IMR-90 (cell line): ENCODE measurements around the gene TSPAN4. TPM values are rescaled to one million over a fixed set of nuclear protein-coding genes. Genes with fewer than 3 reads are reported as not detected.

Experiments used
- ATAC-seq: fragments of 200-7000 bp; cut with Tn5 transposase; 2 replicates; pipeline ENCODE4 v1.9.1; 2020; ENCODE audit warnings: low read depth, mild to moderate bottlenecking, moderate library complexity
- BruUV-seq: library from RNA; stranded (reverse); fragments of 400-500 nt; replicated peaks from 2 replicates; lab custom pipeline; 2021; lab: Mats Ljungman, UMichigan
- CTCF ChIA-PET: fragments of 300-600 bp; formaldehyde crosslinking; extraction: SDS; loops from one replicate; lab custom pipeline; 2021; ENCODE audit warnings: antibody characterized with exemption; lab: Yijun Ruan, JAX
- POLR2A ChIA-PET: fragments of 300-600 bp; sonication (Branson Sonifier 250); formaldehyde crosslinking; loops from one replicate; lab custom pipeline; 2022; ENCODE audit warnings: antibody characterized with exemption; ENCODE audit not compliant: unreplicated experiment; lab: Charles Lee
- DNase-seq: peaks from one replicate; pipeline ENCODE4 v3.0.0; 2013
- H2AFZ ChIP-seq: replicated peaks from 2 replicates; pipeline ENCODE3; 2013; ENCODE audit warnings: low read length, mild to moderate bottlenecking; ENCODE audit not compliant: poor library complexity
- H2AK5ac ChIP-seq: 2 replicates; pipeline ENCODE4 v1.6.1; 2013; ENCODE audit warnings: low read depth, low read length, inconsistent platforms
- H2AK9ac ChIP-seq: replicated peaks from 2 replicates; pipeline ENCODE3; 2013; ENCODE audit warnings: mild to moderate bottlenecking, low read depth, low read length, moderate library complexity; ENCODE audit not compliant: poor library complexity
- H2BK120ac ChIP-seq: 2 replicates; pipeline ENCODE4 v1.6.1; 2013; ENCODE audit warnings: low read depth, low read length, inconsistent platforms
- H2BK15ac ChIP-seq: 3 replicates; pipeline ENCODE4 v1.6.1; 2013; ENCODE audit warnings: low read depth, low read length, inconsistent platforms
- H2BK20ac ChIP-seq: 2 replicates; pipeline ENCODE4 v1.6.1; 2013; ENCODE audit warnings: low read depth, mild to moderate bottlenecking, inconsistent platforms, low read length, moderate library complexity
- H2BK5ac ChIP-seq: 2 replicates; pipeline ENCODE4 v1.6.1; 2013; ENCODE audit warnings: mild to moderate bottlenecking, low read depth, low read length, inconsistent platforms; ENCODE audit not compliant: poor library complexity, severe bottlenecking
- H3K14ac ChIP-seq: replicated peaks from 2 replicates; pipeline ENCODE4 v1.6.1; 2013; ENCODE audit warnings: low read depth, low read length, inconsistent platforms
- H3K18ac ChIP-seq: 2 replicates; pipeline ENCODE4 v1.6.1; 2013; ENCODE audit warnings: low read depth, low read length, control low read depth
- H3K23ac ChIP-seq: 2 replicates; pipeline ENCODE4 v1.6.1; 2013; ENCODE audit warnings: low read depth, low read length, inconsistent platforms
- H3K27ac ChIP-seq: 2 replicates; pipeline ENCODE4 v1.5.1; 2013; ENCODE audit warnings: mild to moderate bottlenecking, control low read depth, low read length; ENCODE audit not compliant: insufficient read depth
- H3K27me3 ChIP-seq: 2 replicates; pipeline ENCODE4 v1.6.1; 2013; ENCODE audit warnings: low read length; ENCODE audit not compliant: control insufficient read depth, insufficient read depth
- H3K36me3 ChIP-seq: 2 replicates; pipeline ENCODE4 v1.6.1; 2013; ENCODE audit warnings: low read length, mixed read lengths; ENCODE audit not compliant: control insufficient read depth, insufficient read depth
- H3K4ac ChIP-seq: 2 replicates; pipeline ENCODE4 v1.6.1; 2013; ENCODE audit warnings: low read depth, low read length, inconsistent platforms
- H3K4me1 ChIP-seq: 2 replicates; pipeline ENCODE4 v1.6.1; 2013; ENCODE audit warnings: low read length, mixed read lengths; ENCODE audit not compliant: control insufficient read depth, insufficient read depth
- H3K4me2 ChIP-seq: 2 replicates; pipeline ENCODE4 v1.6.1; 2013; ENCODE audit warnings: low read depth, mild to moderate bottlenecking, control low read depth, low read length, moderate library complexity
- H3K4me3 ChIP-seq: 2 replicates; pipeline ENCODE4 v1.5.1; 2013; ENCODE audit warnings: low read depth, mild to moderate bottlenecking, control low read depth, low read length, moderate library complexity; ENCODE audit not compliant: insufficient read depth
- H3K56ac ChIP-seq: 2 replicates; pipeline ENCODE4 v1.6.1; 2013; ENCODE audit warnings: low read length, inconsistent platforms; ENCODE audit not compliant: insufficient read depth; ENCODE audit errors: extremely low read depth
- H3K79me1 ChIP-seq, 2 experiments: 2 replicates each; pipeline ENCODE4 v1.6.1; 2013; ENCODE audit warnings: low read length in 2 of 2, inconsistent platforms in 1 of 2, low read depth in 1 of 2
- H3K9ac ChIP-seq: 2 replicates; pipeline ENCODE4 v1.6.1; 2013; ENCODE audit warnings: low read depth, low read length, control low read depth
- H3K9me1 ChIP-seq: 2 replicates; pipeline ENCODE4 v1.6.1; 2013; ENCODE audit warnings: low read length, inconsistent platforms; ENCODE audit not compliant: insufficient read depth
- H3K9me3 ChIP-seq: 2 replicates; pipeline ENCODE4 v1.6.1; 2013; ENCODE audit warnings: low read length; ENCODE audit not compliant: control insufficient read depth, insufficient read depth
- H4K20me1 ChIP-seq: 2 replicates; pipeline ENCODE4 v1.6.1; 2013; ENCODE audit warnings: low read length, inconsistent platforms; ENCODE audit not compliant: insufficient read depth
- H4K5ac ChIP-seq: 2 replicates; pipeline ENCODE4 v1.6.1; 2013; ENCODE audit warnings: mild to moderate bottlenecking, low read depth, low read length, control low read depth
- H4K8ac ChIP-seq, 2 experiments: 2 replicates each; pipeline ENCODE4 v1.6.1; 2013; ENCODE audit warnings: low read depth in 2 of 2, low read length in 2 of 2, control low read depth in 1 of 2, inconsistent platforms in 1 of 2
- H4K91ac ChIP-seq: 2 replicates; pipeline ENCODE4 v1.6.1; 2013; ENCODE audit warnings: low read depth, low read length, inconsistent platforms; ENCODE audit not compliant: insufficient read depth
- BHLHE40 ChIP-seq: fragments of 150-350 bp; IDR thresholded peaks from 2 replicates; pipeline ENCODE4 v1.6.1; 2016; ENCODE audit warnings: mild to moderate bottlenecking, low read depth, low read length
- CEBPB ChIP-seq: IDR thresholded peaks from 2 replicates; pipeline ENCODE4 v1.6.1; 2012; ENCODE audit warnings: low read depth, low read length, improper control_type of control experiment
- CHD1 ChIP-seq: IDR thresholded peaks from 2 replicates; pipeline ENCODE4 v1.6.1; 2012; ENCODE audit warnings: low read depth, low read length, improper control_type of control experiment
- ELK1 ChIP-seq: fragments of 150-350 bp; IDR thresholded peaks from 2 replicates; pipeline ENCODE4 v1.6.1; 2016; ENCODE audit warnings: low read depth, mild to moderate bottlenecking, low read length, moderate library complexity, borderline replicate concordance
- FOS ChIP-seq: fragments of 150-350 bp; IDR thresholded peaks from 2 replicates; pipeline ENCODE4 v1.6.1; 2016; ENCODE audit warnings: low read depth, low read length
- MAFK ChIP-seq: IDR thresholded peaks from 2 replicates; pipeline ENCODE4 v1.6.1; 2012; ENCODE audit warnings: low read depth, low read length, improper control_type of control experiment
- MAZ ChIP-seq: IDR thresholded peaks from 2 replicates; pipeline ENCODE4 v1.6.1; 2012; ENCODE audit warnings: low read depth, mild to moderate bottlenecking, low read length, improper control_type of control experiment, moderate library complexity, borderline replicate concordance
- MXI1 ChIP-seq: IDR thresholded peaks from 2 replicates; pipeline ENCODE4 v1.6.1; 2012; ENCODE audit warnings: low read depth, mild to moderate bottlenecking, low read length, moderate library complexity, borderline replicate concordance
- NFE2L2 ChIP-seq: fragments of 150-350 bp; IDR thresholded peaks from 2 replicates; pipeline ENCODE4 v1.6.1; 2016; ENCODE audit warnings: low read depth, mild to moderate bottlenecking, low read length
- POLR2A ChIP-seq: IDR thresholded peaks from 2 replicates; pipeline ENCODE4 v1.6.1; 2012; ENCODE audit warnings: mild to moderate bottlenecking, low read depth, low read length
- RAD21 ChIP-seq: IDR thresholded peaks from 2 replicates; pipeline ENCODE4 v1.6.1; 2012; ENCODE audit warnings: low read length, improper control_type of control experiment
- RCOR1 ChIP-seq: IDR thresholded peaks from 2 replicates; pipeline ENCODE4 v1.6.1; 2012; ENCODE audit warnings: mild to moderate bottlenecking, low read length, improper control_type of control experiment; ENCODE audit not compliant: insufficient replicate concordance
- RFX5 ChIP-seq: IDR thresholded peaks from 2 replicates; pipeline ENCODE4 v1.8.0; 2012; ENCODE audit warnings: low read depth, mild to moderate bottlenecking, low read length, moderate library complexity
- SMC3 ChIP-seq: fragments of 150-350 bp; IDR thresholded peaks from 2 replicates; pipeline ENCODE4 v1.6.1; 2016; ENCODE audit warnings: low read depth, mild to moderate bottlenecking, antibody characterized with exemption, low read length, moderate library complexity
- USF2 ChIP-seq: fragments of 150-350 bp; IDR thresholded peaks from 2 replicates; pipeline ENCODE4 v1.6.1; 2017; ENCODE audit warnings: mild to moderate bottlenecking, antibody characterized with exemption, low read length, low read depth
- WGBS, 2 experiments: methylation state at CpG; one replicate each; pipeline versions ENCODE4 v1.1.5 to v1.1.7; 2013; ENCODE audit warnings: missing lambda C conversion rate in 2 of 2; ENCODE audit not compliant: insufficient read length in 1 of 2; ENCODE audit errors: extremely low coverage in 2 of 2; 5-methylcytosine and 5-hydroxymethylcytosine counted together
- dilution Hi-C: fragments of 300-500 bp; cut with HindIII; formaldehyde crosslinking; loops from one replicate; pipeline ENCODE4 v1.14.3; 2018; ENCODE audit warnings: low sequenced_read_pairs; ENCODE audit not compliant: unreplicated experiment
- in situ Hi-C: fragments of 300-500 bp; cut with MboI; formaldehyde crosslinking; loops from 3 replicates; pipeline ENCODE4 v1.14.3; 2019; ENCODE audit warnings: low sequenced_read_pairs, inconsistent platforms, mixed read lengths
- intact Hi-C: fragments of 100-400 bp; cut with micrococcal nuclease; formaldehyde crosslinking; loops from 2 replicates; pipeline ENCODE4 v1.10.0; 2022
- polyA plus RNA-seq, 3 experiments: library from polyadenylated mRNA; depleted of rRNA; stranded (reverse); fragments of >200 nt; gene quantifications; 2 replicates each; pipeline ENCODE4 v1.2.3, GENCODE V29; 2012; ENCODE audit warnings: low replicate concordance in 1 of 3
- total RNA-seq: library from RNA; depleted of rRNA; stranded (reverse); fragments of >200 nt; gene quantifications from 2 replicates; pipeline ENCODE4 v1.2.3, GENCODE V29; 2012
- TF ChIP-seq, protein P1 (sequence below): conservative IDR thresholded peaks from 2 replicates; pipeline ENCODE4 v1.5.1; 2012; ENCODE audit warnings: mild to moderate bottlenecking, low read depth, low read length, improper control_type of control experiment

The TSPAN4 gene
- total and polyA plus RNA-seq, 2 of the 4 experiments (the other 2 are of a cell fraction), result 161 to 293 TPM

DNA sequence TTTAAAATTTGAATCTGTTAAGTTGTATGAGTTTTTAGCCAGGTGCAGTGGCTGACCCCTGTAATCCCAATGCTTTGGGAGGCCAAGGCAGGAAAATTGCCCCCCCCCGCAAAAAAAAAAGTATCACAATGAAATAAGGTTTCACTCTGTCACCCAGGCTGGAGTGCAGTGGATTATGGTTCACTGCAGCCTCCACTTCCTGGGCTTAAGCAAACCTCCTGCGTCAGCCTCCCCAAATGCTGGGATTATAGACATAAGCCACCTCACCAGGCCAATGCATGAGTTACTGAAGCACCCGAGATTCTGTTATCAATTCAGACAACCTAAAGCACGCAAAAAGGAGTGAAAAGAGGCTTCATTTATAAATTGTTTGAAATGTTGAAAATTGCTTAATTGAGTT is 70.4 kb downstream of the TSPAN4 start:
- ChIA-PET CTCF (no interaction called here), POLR2A (no interaction called here)
- H3K18ac ChIP-seq, result no peak overlapping the region
- peaks cover 4 to 33% of the 10 kb centered on the region in 2 experiments for H3K79me1 ChIP-seq
- H3K4me3 ChIP-seq, result no peak overlapping the region
- in situ Hi-C loops, result no loop called here
- DNase-seq (no peak), ATAC-seq (no peak)
- TF ChIP-seq ELK1 (no peak), MAFK (no peak), RCOR1 (no peak), BHLHE40 (no peak), USF2 (no peak), SMC3 (no peak), CEBPB (no peak), RFX5 (no peak), MAZ (no peak), POLR2A (no peak), NFE2L2 (no peak), MXI1 (no peak), CHD1 (no peak), RAD21 (no peak), FOS (no peak)
- TF ChIP-seq, protein P1, sequence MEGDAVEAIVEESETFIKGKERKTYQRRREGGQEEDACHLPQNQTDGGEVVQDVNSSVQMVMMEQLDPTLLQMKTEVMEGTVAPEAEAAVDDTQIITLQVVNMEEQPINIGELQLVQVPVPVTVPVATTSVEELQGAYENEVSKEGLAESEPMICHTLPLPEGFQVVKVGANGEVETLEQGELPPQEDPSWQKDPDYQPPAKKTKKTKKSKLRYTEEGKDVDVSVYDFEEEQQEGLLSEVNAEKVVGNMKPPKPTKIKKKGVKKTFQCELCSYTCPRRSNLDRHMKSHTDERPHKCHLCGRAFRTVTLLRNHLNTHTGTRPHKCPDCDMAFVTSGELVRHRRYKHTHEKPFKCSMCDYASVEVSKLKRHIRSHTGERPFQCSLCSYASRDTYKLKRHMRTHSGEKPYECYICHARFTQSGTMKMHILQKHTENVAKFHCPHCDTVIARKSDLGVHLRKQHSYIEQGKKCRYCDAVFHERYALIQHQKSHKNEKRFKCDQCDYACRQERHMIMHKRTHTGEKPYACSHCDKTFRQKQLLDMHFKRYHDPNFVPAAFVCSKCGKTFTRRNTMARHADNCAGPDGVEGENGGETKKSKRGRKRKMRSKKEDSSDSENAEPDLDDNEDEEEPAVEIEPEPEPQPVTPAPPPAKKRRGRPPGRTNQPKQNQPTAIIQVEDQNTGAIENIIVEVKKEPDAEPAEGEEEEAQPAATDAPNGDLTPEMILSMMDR, result no peak
- intact Hi-C loops, result no loop called here
- WGBS, 2 experiments, result no CpG with 5 or more reads among the region's 4 CpGs
- H3K4me2 ChIP-seq, result no peak overlapping the region
- no peak overlapping the region for H3K23ac ChIP-seq
- no peak overlapping the region for H2BK120ac ChIP-seq
- H3K4ac ChIP-seq, result no peak overlapping the region
- H2AFZ ChIP-seq, result no peak overlapping the region
- H3K9me3 ChIP-seq, result no peaks in the 10 kb centered on the region
- no peak overlapping the region for H4K91ac ChIP-seq
- H4K20me1 ChIP-seq, result no peaks in the 10 kb centered on the region; the same call in none of the 2 replicates
- H2BK15ac ChIP-seq, result no peak overlapping the region
- no peak overlapping the region for H2BK20ac ChIP-seq
- no peak overlapping the region for H2AK5ac ChIP-seq
- 0 out of 2 replicates have a peak, but pooled peaks cover 8% of the 10 kb centered on the region for H3K9me1 ChIP-seq
- H2BK5ac ChIP-seq, result no peak overlapping the region
- no peaks in the 10 kb centered on the region; the same call in 1 of the 2 replicates for H3K36me3 ChIP-seq
- H3K56ac ChIP-seq, result no peak overlapping the region
- no peaks in the 10 kb centered on the region for H3K27me3 ChIP-seq
- H4K5ac ChIP-seq, result no peak overlapping the region
- H3K27ac ChIP-seq, result no peak overlapping the region
- no peak overlapping the region for H2AK9ac ChIP-seq
- BruUV-seq, result no TSS peak
- no peak overlapping the region for H4K8ac ChIP-seq
- dilution Hi-C loops, result no loop called here
- H3K9ac ChIP-seq, result no peak overlapping the region
- H3K4me1 ChIP-seq, result peaks cover 7% of the 10 kb centered on the region; the same call in 1 of the 2 replicates
- no peak overlapping the region for H3K14ac ChIP-seq
